NK-92 (cell line): Measurements from ENCODE around the gene SLC22A23.

Source experiments
- DNase-seq: peaks from one replicate; lab custom pipeline; 2025; ENCODE audit not compliant: unreplicated experiment; lab: John Stamatoyannopoulos, UW

Gene SLC22A23

GRCh38 chr6:3287976-3288707 lies 168.7 kb downstream of the SLC22A23 start:
- no peak for DNase-seq

DNA sequence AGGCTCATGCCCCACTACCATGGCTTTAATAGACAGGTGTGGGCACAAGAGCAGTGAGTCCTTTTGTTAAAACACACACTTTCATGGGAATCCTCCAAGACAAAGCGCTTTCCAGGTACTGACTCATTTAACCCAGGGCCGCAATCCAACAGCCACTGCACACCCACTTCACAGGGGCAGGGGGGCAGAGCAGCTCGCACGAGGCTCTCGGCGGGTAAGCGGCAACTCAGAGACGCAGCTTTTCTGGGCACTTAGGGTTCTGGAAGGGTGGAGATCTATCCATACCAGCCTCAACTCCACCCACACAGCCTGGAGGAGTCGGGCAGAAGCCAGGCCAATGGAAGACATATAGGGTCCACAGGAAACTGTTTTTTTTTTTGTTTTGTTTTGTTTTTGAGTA lies 169.5 kb downstream of the SLC22A23 start:
- no peak for DNase-seq

DNA sequence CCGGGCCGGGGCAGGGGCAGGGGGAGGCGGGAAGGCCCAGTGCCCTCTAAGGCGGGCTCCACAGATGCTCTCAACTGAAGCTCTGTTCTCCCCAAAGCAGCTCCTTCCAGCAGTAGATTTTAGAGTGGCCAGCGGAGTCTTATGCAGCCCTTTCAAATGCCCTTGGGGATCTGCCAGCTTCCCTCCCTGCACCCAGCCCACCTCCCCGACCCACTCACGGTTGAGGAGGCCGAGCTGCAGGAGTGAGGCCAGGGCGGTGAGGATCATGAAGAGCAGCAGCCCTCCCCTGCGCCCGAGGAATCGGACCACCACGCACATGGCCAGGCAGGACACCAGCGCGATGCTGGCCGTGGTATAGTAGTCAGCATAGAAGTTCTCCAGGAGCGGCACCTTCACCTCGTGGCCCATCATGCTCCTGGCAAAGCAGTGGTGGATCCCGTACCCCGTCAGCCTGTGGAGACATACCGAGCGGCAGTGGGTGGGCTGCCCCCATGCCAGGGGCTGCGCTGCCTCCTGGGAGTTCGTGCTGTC lies 170.1 kb downstream of the SLC22A23 start:
- DNase-seq = no peak

- no peak for DNase-seq
These were observed 171.1 kb downstream of the SLC22A23 start for GRCh38 chr6:3285732-3286131.

DNA sequence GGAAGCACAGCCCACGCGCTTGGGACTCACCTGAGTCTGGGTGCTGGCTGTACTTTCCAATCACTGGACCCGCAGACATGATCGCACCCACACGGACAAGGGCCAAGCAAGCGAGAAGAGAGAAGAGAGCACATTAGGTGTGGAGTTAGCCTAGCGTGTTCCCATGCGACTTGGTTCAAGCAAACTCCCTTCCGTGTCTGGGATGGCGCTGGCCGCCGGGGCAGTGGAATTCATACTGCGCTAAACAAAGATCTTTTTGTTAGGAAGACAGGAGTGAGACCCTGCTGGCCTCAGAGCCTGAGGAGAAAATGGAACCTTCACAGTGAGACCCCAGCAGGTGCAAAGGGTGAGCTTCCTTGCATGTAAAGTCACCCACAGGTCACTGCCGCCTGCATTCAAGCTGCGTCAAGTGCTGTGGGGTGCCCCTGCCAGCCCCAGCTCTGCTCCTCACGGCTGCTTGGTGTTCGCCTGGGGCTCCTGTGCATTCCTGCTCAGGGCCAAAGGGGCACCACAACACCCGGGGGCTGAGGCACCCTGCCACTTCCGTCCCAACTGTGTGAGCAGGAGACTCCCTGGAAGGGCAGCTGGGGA lies 171.7 kb downstream of the SLC22A23 start:
- DNase-seq = no peak

DNA sequence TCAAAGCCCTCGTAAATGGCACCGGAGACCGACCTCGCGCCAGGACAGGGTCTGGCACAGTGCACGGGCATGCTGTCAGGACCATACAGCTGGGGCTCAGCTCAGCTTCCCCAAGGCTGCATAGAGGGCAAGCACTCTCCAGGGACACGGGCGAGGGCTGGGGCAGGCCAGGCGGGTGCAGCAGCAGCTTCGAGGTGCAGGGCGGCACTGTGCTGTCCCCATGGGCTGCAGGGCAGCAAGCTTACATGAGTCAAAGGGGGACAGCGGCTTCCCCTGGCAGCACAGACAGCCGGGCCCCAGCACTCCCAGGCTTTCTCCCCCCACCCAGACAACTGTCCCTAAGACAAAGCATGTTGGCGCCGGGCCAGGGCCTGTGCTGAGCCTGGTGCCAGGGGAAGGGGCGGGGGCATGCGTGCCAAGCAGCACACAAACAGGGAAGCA lies 172.4 kb downstream of the SLC22A23 start:
- no peak for DNase-seq

DNA sequence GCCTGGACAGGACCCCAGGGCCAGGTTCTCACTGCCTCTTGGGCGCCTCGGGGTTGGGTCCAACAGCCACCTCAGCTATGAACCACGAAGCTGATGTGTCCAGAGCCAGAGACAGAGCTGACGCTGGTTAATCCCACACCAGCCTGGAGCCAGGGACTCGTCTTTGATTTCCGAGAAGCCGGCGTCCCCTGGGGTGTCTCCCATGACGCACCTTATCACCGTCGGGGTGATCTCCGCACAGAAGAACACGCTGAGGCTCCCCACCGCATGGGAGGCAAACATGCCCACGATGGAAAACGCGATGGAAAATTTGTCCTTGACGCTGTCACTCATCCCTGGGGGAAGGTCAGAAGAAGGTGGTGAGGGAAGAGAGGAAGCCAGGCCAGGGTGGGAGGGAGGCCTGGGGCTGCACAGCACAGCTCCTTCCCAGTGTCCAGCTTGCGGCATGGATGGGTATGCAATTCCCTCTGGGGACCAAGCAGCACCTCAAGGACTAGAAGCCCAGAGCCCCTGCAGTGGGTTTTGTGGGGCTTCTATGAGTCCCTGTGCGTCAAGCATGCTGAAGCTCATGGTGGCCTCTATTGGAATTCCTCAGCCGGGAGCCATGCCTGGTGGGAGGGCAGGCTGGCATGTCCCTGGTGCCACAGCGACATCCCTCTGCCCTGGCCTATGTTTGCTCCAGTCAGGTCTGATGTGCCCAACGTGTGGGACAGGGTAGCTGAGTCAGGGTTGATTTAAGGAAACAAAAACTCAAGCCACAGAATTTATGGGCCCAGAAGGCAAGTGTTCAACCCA lies 173.0 kb downstream of the SLC22A23 start:
- DNase-seq = no peak

DNA sequence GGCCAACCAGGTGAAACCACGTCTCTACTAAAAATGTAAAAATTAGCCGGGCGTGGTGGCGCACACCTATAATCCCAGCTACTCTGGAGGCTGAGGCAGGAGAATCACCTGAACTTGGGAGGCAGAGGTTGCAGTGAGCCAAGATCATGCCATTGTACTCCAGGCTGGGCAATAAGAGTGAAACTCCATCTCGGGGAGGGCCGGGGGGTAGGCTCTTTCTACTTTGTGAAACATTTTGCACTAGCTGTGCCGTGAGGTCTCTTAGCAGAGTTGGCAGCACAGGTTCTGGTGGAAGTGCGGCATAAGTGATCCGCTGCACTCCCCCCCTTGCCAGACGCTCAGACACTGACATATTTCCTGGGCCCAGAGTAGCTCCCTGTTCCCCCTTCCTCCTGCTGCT lies 173.6 kb downstream of the SLC22A23 start:
- DNase-seq = no peak

- DNase-seq = no peak
These were observed 174.2 kb downstream of the SLC22A23 start for GRCh38 chr6:3282476-3283236.

DNA sequence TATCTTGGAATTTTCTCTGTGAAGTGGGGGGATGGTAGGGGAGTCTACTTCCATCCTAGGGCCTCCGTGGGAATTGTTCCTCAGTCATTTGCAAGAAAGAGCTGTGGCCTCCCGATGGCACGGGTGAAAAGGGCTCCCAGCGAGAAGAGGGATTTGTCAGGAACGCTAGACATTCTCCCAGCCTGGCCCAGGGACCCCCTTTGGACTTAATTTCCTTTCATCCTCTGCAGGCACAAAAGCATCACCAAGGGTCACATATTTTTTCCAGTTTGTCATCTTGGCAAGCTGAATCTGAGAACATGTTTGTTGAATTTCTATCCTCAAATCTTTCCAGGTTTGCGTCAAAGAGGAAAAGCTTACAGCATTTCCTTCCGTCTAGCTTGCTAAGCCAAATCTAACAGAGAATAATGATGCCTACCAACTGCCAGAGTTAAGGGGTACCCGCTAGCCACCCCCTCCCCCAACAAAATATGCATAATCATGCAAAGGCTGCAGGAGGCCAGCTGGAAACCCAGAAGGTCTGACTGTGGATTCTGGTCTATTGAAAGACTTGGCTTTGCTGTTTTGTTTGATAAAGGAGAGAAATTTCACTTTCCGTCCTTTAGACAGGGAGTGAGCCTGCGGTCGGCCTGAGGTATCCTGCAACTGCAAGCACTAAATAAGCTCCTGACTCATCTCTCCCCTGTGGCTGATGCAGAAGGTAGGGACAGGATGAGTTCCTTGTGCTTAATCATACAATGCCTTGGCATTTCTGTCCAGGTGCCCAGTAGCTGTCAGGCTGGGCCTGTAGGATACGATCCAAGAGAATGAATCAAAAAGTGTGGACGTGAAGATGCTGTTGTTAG lies 175.0 kb downstream of the SLC22A23 start:
- no peak for DNase-seq

DNA sequence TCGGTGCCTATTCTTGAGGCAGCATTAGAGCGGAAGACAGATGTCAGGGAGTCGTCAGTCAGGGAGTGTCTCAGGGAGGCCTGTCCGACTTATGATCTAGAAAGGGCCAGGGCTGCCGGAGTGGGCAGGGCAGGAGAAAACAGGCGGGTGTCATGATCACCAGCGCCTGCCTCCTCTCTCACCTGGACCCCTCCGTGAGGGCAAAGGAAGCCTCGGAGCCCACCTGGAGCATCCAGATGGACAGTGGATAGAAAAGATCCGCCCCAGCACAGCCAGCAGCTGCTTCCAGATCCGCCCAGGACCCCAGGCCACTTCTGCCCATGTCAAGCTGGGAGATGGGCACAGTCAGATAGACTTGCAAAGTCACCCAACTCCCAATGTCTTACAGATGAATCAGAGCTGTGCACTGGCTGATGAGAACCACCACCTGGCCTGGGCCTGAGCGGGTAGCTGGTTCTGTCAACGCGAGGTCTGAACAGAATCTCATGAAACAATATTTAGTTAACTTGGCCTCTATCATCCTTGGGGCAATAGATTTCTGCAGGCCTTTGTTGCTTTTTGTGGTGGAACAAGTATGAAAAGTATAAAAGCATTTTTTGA lies 175.9 kb downstream of the SLC22A23 start:
- DNase-seq = no peak

- no peak for DNase-seq
These were observed 176.8 kb downstream of the SLC22A23 start for GRCh38 chr6:3280091-3280490.

- DNase-seq = no peak
These were observed 178.2 kb downstream of the SLC22A23 start for GRCh38 chr6:3278691-3279090.

- DNase-seq = no peak
These were observed 178.9 kb downstream of the SLC22A23 start for GRCh38 chr6:3277851-3278416.

DNA sequence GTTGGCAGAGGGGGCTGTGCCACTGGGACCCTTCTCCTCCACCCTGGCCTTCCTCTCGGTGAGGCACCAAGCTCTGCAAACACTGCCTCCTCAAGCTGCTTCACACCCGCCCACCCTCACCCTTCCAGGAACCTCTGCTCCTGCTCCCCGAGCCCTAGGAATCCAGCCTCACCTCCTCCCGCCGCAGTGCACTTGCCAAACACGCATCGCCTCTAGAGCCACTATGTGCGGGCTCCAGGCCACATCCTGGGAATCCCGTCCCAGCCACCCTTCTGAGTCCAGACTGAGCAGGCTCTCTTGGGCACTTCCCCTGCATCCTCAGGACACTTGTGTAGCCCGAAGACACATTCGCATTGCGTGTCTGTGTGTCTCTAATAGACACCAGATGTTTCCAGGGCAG lies 179.6 kb downstream of the SLC22A23 start:
- no peak for DNase-seq

DNA sequence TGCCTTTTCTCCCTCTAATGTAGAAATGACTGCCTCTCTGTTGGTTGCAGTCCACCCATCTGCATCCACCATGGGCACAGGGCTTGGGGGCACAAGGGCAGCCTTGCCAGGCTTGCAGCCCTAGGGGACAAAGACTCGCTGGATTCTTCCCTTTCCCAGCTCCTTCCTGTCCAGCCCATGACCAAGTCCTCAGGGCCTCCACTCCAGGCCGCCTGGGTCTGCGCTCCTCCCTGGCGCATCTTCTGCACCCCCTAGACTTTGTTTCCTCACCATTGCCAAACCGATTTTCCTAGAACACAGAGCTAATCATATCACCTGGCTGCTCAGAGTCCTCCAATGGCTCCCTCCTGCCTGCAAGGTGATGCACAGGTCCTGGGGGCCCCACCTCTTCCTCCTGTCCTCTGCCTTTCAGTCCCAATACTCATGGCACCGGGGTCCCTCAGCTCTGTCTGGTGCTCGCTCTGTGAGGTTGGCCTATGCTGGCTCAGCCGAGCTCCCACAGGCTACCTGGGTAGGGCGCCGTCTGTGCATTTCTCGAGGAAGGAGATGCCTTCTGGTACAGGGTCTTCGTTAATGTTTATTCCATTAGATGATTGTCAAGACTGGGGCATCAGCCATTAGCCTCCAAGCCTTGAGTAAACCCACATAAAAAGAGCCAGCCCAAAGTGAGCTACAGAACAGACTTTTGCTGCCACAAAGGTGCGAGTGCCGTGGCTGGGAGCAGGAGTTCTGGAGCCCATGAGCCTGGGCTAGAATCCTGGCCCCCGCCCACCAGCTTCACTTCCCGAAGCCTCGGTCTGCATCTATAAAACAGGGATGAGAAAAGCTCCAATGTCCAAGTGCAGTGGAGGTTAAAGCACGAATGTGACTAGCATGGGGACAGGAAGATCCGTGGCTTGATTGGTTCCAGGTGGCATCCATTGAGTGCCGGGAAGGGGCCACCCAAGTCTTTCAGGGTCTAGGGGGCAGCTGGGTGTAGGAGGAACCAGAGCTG lies 180.4 kb downstream of the SLC22A23 start:
- no peak for DNase-seq

GRCh38 chr6:3273707-3274521 lies 182.9 kb downstream of the SLC22A23 start:
- no peak for DNase-seq
